ENCODE results near the gene POTEB3.
"Not testable (repeated sequence)": the region's sequence is repeated elsewhere in the genome, so short reads cannot be mapped to it uniquely, and the experiment has no call there.

DNA sequence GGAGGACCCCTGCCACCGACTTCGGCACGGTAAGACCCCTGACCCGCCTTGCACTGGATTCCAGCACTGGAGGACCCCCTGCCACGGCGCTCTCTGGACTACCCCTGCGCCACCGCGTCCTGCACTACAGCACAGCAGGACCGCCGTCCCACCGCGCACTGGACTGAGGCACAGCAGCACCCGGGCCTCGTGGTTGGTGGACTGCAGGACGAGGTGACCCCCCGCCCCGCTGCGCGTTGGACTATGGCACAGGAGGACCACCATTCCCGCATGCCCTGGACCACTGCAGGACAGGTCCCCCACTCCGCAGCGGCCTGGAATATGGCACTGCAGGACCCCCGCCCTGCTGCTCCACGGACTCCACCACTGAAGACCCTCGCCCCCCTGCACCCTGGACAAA lies 71.1 kb downstream of the POTEB3 start:
- TF ChIP-seq SMAD5 (IDR thresholded peaks at IDR 0.05; ENCODE audit: low read depth); NFIC (IDR thresholded peaks at IDR 0.05; ENCODE audit: low read depth, low read length); POLR2A (IDR thresholded peaks at IDR 0.05; ENCODE audit: low read depth, low read length); SMAD1 (IDR thresholded peaks at IDR 0.05; ENCODE audit: low read depth, partially characterized antibody); ESRRA (IDR thresholded peaks at IDR 0.05; ENCODE audit: low read length); EP300 (IDR thresholded peaks at IDR 0.05; ENCODE audit: borderline replicate concordance in 1 of 2, control insufficient read depth in 1 of 2, low read depth in 2 of 2, low read length in 2 of 2); EED (IDR thresholded peaks at IDR 0.05; ENCODE audit: low read depth); JUNB (IDR thresholded peaks at IDR 0.05); CEBPB (IDR thresholded peaks at IDR 0.05; ENCODE audit: borderline replicate concordance in 1 of 2, low read depth in 2 of 2, low read length in 2 of 2); POLR2AphosphoS5 (IDR thresholded peaks at IDR 0.05; ENCODE audit: low read length); RAD51 (IDR thresholded peaks at IDR 0.05): not testable (repeated sequence)
- TF ChIP-seq, protein P1, sequence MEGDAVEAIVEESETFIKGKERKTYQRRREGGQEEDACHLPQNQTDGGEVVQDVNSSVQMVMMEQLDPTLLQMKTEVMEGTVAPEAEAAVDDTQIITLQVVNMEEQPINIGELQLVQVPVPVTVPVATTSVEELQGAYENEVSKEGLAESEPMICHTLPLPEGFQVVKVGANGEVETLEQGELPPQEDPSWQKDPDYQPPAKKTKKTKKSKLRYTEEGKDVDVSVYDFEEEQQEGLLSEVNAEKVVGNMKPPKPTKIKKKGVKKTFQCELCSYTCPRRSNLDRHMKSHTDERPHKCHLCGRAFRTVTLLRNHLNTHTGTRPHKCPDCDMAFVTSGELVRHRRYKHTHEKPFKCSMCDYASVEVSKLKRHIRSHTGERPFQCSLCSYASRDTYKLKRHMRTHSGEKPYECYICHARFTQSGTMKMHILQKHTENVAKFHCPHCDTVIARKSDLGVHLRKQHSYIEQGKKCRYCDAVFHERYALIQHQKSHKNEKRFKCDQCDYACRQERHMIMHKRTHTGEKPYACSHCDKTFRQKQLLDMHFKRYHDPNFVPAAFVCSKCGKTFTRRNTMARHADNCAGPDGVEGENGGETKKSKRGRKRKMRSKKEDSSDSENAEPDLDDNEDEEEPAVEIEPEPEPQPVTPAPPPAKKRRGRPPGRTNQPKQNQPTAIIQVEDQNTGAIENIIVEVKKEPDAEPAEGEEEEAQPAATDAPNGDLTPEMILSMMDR (IDR thresholded peaks at IDR 0.05 in 2 of 3, conservative IDR thresholded peaks at IDR 0.05 in 1 of 3; ENCODE audit: control insufficient read depth in 2 of 3, extremely low read depth in 1 of 3, insufficient read depth in 1 of 3, low read depth in 3 of 3, low read length in 3 of 3), result not testable (repeated sequence)
- TF ChIP-seq, protein P2, sequence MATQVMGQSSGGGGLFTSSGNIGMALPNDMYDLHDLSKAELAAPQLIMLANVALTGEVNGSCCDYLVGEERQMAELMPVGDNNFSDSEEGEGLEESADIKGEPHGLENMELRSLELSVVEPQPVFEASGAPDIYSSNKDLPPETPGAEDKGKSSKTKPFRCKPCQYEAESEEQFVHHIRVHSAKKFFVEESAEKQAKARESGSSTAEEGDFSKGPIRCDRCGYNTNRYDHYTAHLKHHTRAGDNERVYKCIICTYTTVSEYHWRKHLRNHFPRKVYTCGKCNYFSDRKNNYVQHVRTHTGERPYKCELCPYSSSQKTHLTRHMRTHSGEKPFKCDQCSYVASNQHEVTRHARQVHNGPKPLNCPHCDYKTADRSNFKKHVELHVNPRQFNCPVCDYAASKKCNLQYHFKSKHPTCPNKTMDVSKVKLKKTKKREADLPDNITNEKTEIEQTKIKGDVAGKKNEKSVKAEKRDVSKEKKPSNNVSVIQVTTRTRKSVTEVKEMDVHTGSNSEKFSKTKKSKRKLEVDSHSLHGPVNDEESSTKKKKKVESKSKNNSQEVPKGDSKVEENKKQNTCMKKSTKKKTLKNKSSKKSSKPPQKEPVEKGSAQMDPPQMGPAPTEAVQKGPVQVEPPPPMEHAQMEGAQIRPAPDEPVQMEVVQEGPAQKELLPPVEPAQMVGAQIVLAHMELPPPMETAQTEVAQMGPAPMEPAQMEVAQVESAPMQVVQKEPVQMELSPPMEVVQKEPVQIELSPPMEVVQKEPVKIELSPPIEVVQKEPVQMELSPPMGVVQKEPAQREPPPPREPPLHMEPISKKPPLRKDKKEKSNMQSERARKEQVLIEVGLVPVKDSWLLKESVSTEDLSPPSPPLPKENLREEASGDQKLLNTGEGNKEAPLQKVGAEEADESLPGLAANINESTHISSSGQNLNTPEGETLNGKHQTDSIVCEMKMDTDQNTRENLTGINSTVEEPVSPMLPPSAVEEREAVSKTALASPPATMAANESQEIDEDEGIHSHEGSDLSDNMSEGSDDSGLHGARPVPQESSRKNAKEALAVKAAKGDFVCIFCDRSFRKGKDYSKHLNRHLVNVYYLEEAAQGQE (IDR thresholded peaks at IDR 0.05; ENCODE audit: low read depth, low read length), result not testable (repeated sequence)
